GM18909 (cell line): ENCODE measurements around the gene CAVIN4.

Experiments used
- ATAC-seq: cut with Tn5 transposase; IDR thresholded peaks from one replicate; pipeline ENCODE4 v1.9.1; 2021; ENCODE audit warnings: mild to moderate bottlenecking; ENCODE audit not compliant: unreplicated experiment, poor library complexity

CAVIN4 gene

GRCh38 chr9:100577776-100578448 is at the start of gene CAVIN4:
Gene CAVIN4 (plus strand): TSS chr9:100578079. CDS start chr9:100578144, 65 bp downstream.
- no peak for ATAC-seq

GRCh38 chr9:100534401-100534800 is 43.5 kb upstream of the CAVIN4 start:
- ATAC-seq = no peak

GRCh38 chr9:100540327-100540726 is 37.6 kb upstream of the CAVIN4 start:
- ATAC-seq = no peak

- no peak for ATAC-seq
Measured at GRCh38 chr9:100549048-100549447, 28.8 kb upstream of the CAVIN4 start.

GRCh38 chr9:100554935-100555401 is 22.9 kb upstream of the CAVIN4 start:
- ATAC-seq = peak; percentile 35

- peak; percentile 56 for ATAC-seq
Measured at GRCh38 chr9:100555471-100555870, 22.4 kb upstream of the CAVIN4 start.

- ATAC-seq = no peak
Measured at GRCh38 chr9:100557053-100557452, 20.8 kb upstream of the CAVIN4 start.

- no peak for ATAC-seq
Measured at GRCh38 chr9:100561256-100561655, 16.6 kb upstream of the CAVIN4 start.

GRCh38 chr9:100567856-100568255 is 10.0 kb upstream of the CAVIN4 start:
- ATAC-seq = no peak

GRCh38 chr9:100573655-100574260 is 4.1 kb upstream of the CAVIN4 start:
- ATAC-seq = no peak

GRCh38 chr9:100575006-100575405 is 2.9 kb upstream of the CAVIN4 start:
- ATAC-seq = no peak

GRCh38 chr9:100575765-100576386 is 2.0 kb upstream of the CAVIN4 start:
- no peak for ATAC-seq

- no peak for ATAC-seq
Measured at GRCh38 chr9:100578610-100579009, 731 bp downstream of the CAVIN4 start.

- no peak for ATAC-seq
Measured at GRCh38 chr9:100579665-100580064, 1.8 kb downstream of the CAVIN4 start.

- ATAC-seq = no peak
Measured at GRCh38 chr9:100580257-100580656, 2.4 kb downstream of the CAVIN4 start.

GRCh38 chr9:100581081-100581480 is 3.2 kb downstream of the CAVIN4 start:
- ATAC-seq = no peak

GRCh38 chr9:100581661-100582060 is 3.8 kb downstream of the CAVIN4 start:
- no peak for ATAC-seq

GRCh38 chr9:100583014-100583802 is 5.3 kb downstream of the CAVIN4 start:
- ATAC-seq = no peak

- no peak for ATAC-seq
Measured at GRCh38 chr9:100584951-100585350, 7.1 kb downstream of the CAVIN4 start.

GRCh38 chr9:100586093-100586492 is 8.2 kb downstream of the CAVIN4 start:
- ATAC-seq = no peak

GRCh38 chr9:100587375-100587774 is 9.5 kb downstream of the CAVIN4 start:
- no peak for ATAC-seq
